HG02642 (cell line): ENCODE results near the gene PTPN3.
A peak's percentile ranks its signal among the peaks of the same experiment; 100 is the strongest.

Source experiments
- ATAC-seq: cut with Tn5 transposase; IDR thresholded peaks from one replicate; pipeline ENCODE4 v1.9.1; 2021; ENCODE audit warnings: mild to moderate bottlenecking; ENCODE audit not compliant: unreplicated experiment, poor library complexity

The PTPN3 gene

DNA sequence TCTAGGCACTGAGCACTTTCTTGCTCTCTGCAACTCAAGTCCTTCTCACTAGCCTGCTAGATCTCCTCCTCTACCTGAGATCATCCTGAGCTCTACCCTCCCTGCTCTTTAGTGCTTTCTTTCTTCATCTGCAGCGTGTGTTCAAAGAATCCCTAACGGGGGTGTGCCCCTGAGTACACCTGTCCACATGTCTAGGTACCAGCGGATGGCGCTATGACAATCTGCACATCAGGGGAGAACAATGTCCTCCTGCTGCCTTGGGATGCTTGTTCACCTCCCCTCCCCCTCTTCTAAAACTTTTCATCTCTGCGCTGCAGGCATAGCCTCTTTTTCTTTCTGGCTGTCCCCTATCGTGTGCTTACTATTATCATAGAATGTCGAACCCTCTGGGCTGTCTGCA lies 42.7 kb downstream of the PTPN3 start:
- ATAC-seq = no peak

GRCh38 chr9:109454601-109455155 lies 43.4 kb downstream of the PTPN3 start:
- no peak for ATAC-seq

DNA sequence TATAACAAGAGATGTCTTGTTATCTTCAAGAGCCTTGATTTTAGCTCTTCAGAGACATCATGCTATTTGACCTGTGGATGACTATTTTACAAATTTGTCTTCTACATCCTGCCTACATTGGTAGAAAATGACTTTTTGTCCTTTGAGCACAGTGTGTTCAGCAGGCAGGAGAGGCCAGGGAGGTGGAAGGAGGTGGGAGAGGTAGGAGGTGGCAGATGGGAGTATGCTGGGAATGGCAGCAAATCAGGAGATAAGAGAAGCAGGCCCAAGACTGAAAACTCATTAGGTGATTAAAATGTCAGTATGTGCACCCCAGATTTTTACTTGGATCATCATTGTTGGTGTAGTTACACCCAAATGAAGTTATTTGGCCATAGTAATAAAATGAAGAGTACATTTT lies 44.1 kb downstream of the PTPN3 start:
- ATAC-seq = no peak

GRCh38 chr9:109453210-109453842 lies 44.8 kb downstream of the PTPN3 start:
- no peak for ATAC-seq

GRCh38 chr9:109452761-109453160 lies 45.3 kb downstream of the PTPN3 start:
- no peak for ATAC-seq

DNA sequence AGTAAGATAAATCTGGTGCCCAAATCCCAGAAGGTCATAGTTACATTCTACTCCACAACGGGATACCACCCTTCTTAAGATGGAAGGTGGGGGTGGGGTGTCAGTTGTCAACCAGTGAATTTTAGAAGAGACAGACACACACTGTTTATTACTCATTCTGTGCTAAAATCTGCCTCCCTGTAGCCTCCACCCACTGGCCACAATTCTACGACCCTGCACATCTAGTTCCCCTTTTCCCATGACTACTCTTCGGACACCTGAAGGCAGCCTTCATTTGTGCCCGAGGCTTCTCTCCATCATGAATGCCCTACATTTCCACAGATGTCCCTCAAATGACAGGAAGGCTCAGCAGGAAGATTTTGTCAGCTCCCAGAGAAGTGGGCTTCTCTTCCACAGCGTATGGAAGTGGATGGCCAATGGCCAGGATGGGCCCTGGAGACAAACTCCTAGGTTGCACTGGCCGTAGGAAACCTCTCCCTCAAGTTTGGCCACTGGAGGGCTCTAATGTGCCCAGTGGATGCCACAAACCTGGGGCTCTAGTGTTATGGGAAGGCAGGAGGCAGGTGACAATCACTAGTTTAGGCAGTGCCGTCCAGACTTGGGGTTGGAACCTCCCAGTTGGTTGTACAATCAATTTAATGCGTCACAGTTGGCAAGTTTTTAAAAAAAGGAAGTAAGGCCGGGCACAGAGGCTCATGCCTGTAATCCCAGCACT lies 46.6 kb downstream of the PTPN3 start:
- ATAC-seq = no peak

- ATAC-seq = no peak
Observed at GRCh38 chr9:109450346-109450745, 47.8 kb downstream of the PTPN3 start.

DNA sequence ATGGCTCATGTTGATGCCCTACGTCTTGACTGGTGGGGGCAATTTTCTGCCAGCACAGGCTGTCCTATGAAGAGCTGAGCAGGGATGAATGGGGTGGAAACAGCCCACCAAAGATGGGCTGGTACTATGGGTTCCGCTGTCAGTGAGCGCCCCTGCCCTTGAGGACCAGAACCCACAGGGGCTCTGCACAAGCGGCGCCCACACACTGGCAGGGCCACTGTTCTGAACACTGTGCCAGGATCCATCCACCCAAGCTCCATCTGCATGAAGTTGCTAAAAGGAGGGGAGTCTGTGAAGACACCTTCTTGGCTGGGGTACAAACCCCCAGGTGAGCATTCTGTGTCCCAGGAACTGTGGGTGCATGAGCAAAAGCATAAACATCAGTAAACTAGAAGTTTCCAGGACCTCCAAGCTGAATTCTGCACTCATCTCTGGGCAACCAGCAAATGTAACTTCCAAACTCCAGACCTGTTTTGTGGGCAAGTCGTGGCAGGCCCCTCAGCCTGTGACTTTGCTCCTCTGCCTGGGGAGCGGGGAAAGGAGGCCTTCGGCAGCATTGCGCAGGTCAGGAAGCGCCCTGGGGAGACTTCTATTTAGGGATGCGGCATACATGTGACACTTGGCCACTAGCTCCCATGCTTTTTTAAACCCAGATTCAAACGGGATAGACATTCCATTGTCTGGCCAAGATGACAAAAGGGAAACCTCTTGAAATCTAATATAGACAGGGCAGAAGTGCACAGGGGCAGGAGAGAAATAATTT lies 48.9 kb downstream of the PTPN3 start:
- no peak for ATAC-seq

DNA sequence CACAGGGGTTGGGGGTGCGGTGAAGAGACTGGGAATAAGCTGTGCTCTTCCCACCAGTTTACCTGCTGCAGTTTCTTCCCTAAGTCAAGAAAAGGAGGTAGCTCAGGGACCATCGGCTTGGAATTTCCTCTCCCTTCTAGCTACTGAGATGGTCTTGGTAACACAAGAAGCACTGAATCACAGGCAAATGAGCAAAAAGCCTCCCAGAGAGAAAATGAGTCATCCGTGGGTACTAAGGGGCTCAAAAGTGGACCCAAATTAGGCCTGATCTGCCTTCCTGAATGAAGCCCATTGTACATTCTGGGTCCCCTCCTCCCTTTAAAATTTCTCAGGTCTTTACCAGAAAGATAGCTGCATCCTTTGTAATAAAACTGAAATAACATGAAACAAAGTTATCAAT lies 49.9 kb downstream of the PTPN3 start:
- ATAC-seq = no peak

DNA sequence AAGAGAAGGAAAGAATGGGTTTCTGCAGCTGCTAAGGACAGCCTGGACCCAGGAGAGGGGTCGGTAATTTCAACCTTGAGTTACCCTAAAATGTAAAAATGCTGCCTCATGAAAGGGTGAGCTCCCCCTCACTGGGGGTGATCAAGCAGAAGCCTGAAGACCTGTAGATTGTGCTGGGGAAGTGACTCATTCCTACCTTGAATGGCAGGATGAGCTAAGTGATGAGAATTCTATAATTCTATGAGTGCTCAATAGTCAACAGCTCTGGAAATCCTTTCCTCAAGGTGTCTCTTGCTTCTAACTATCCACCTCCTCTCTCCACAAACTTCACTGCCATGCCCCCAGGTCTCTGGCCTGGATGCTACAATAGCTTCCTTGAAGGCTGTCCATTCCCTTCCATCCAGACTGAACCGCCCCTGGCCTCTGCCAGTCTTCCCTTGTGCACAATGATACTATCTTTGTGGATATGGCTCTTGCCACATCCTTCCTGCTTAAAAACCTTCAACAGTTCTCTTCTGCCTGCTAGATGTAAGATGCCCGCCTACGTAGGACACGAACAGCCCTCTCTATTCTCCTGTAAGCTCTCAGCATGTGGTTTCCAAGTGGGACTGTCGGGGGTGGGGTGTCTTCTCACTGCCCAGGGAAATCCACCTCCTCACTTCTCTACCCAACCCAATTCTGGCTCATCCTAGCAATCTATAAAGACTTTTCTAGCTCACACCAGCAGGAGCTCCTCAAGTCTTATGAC lies 50.6 kb downstream of the PTPN3 start:
- ATAC-seq = no peak

DNA sequence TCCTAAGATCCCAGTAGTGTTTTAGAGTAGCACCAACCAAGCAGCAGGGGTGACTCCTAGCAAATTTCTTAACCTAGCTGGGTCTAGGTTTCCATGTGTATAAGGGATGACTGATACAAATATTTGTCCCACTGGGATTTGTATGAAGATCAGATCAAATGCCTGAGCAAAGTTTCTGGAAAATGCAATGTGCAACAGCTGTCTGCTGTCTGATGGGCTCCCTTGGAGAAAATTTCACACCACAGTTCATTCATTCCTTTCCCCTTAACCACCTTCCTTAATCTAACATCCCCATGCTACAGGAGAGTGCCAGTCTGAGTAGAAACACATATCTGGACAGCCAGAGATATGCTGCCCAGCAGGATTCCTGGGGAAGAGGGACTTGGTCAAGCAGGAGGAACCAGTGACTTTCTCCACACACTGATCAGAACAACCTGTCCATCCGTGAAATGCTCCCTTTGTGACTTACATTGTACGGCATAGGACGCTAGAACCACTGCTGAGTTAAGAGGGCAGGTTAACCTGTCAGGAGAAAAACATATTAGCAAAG lies 53.3 kb downstream of the PTPN3 start:
- no peak for ATAC-seq

GRCh38 chr9:109442716-109443115 lies 55.4 kb downstream of the PTPN3 start:
- ATAC-seq = no peak

- peak; percentile 3 for ATAC-seq
Observed at GRCh38 chr9:109441296-109441695, 56.8 kb downstream of the PTPN3 start.

GRCh38 chr9:109440797-109441287 lies 57.3 kb downstream of the PTPN3 start:
- ATAC-seq = peak; percentile 93

- peak; percentile 30 for ATAC-seq
Observed at GRCh38 chr9:109440117-109440515, 58.0 kb downstream of the PTPN3 start.

GRCh38 chr9:109439378-109440116 lies 58.6 kb downstream of the PTPN3 start:
- no peak for ATAC-seq

DNA sequence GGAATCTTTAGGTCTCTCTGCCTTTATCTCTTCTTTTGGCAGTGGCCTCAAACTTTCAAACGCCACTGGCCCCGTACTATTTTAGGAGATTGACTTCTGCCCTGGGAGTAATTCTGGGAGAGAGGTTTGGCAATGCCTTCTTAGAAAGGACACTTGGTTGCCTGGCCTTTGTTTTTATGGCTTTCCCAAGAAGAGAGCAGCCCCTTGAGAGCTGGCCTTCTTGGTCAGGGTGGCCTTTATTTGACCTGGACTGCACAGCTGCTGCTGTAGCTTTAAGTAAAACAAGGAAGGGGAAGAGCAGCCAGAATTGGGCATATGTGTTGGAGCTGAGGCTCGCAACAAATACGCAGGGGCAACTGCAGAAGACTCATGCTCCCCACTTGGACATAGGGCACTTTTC lies 60.8 kb downstream of the PTPN3 start:
- ATAC-seq = no peak

DNA sequence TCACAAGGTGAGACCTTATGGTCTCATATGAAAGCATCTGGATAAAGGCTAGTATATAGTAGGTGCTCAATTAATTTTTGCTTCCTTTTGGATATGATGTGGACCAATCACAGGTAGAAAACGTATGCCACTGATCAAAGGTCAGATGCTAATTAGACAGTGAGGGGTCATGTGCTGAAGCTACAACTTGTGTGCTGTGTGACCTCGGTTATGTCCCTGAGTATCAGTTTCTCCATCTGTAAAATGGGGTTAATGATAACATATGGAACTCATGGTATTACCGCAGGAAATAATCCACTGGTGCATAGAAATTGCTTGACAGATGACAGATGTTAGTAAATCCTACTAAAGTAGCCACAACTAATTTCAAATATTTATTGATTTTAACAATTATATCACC lies 62.0 kb downstream of the PTPN3 start:
- no peak for ATAC-seq

- ATAC-seq = no peak
Observed at GRCh38 chr9:109433476-109433875, 64.6 kb downstream of the PTPN3 start.
